GOT3 (cell line): ENCODE measurements around the gene MOB2.

Source experiments
- DNase-seq: peaks from one replicate; lab custom pipeline; 2025; ENCODE audit warnings: mixed read lengths; lab: John Stamatoyannopoulos, UW

MOB2 gene

GRCh38 chr11:1456176-1456575, 30.4 kb downstream of the MOB2 start:
- DNase-seq = no peak

- no peak for DNase-seq
These were observed 30.9 kb downstream of the MOB2 start for GRCh38 chr11:1455763-1456060.

- no peak for DNase-seq
These were observed 31.4 kb downstream of the MOB2 start for GRCh38 chr11:1455032-1455762.

- DNase-seq = no peak
These were observed 32.0 kb downstream of the MOB2 start for GRCh38 chr11:1454576-1454975.

- DNase-seq = no peak
These were observed 33.0 kb downstream of the MOB2 start for GRCh38 chr11:1453611-1454034.

- DNase-seq = no peak
These were observed 33.8 kb downstream of the MOB2 start for GRCh38 chr11:1452744-1453143.

- no peak for DNase-seq
These were observed 34.7 kb downstream of the MOB2 start for GRCh38 chr11:1451781-1452470.

- no peak for DNase-seq
These were observed 35.4 kb downstream of the MOB2 start for GRCh38 chr11:1450949-1451710.

GRCh38 chr11:1450344-1450875, 36.2 kb downstream of the MOB2 start:
- DNase-seq = no peak

- DNase-seq = no peak
These were observed 36.9 kb downstream of the MOB2 start for GRCh38 chr11:1449490-1450243.

- no peak for DNase-seq
These were observed 37.7 kb downstream of the MOB2 start for GRCh38 chr11:1448882-1449281.

GRCh38 chr11:1447845-1448825, 38.4 kb downstream of the MOB2 start:
- DNase-seq = no peak

GRCh38 chr11:1446623-1447022, 40.0 kb downstream of the MOB2 start:
- no peak for DNase-seq

GRCh38 chr11:1445741-1446445, 40.7 kb downstream of the MOB2 start:
- no peak for DNase-seq

GRCh38 chr11:1444823-1445422, 41.7 kb downstream of the MOB2 start:
- DNase-seq = no peak

GRCh38 chr11:1444321-1444720, 42.3 kb downstream of the MOB2 start:
- DNase-seq = no peak

- no peak for DNase-seq
These were observed 42.8 kb downstream of the MOB2 start for GRCh38 chr11:1443737-1444136.

- no peak for DNase-seq
These were observed 43.7 kb downstream of the MOB2 start for GRCh38 chr11:1442807-1443366.

- DNase-seq = no peak
These were observed 44.4 kb downstream of the MOB2 start for GRCh38 chr11:1442163-1442562.
